Measurements from ENCODE around the gene GRIA4.

GRIA4 gene

GRCh38 chr11:105918600-105918999, 308.7 kb downstream of the GRIA4 start:
- DNase-seq (ENCODE audit: low read depth) = no peak

GRCh38 chr11:105923252-105923651, 313.4 kb downstream of the GRIA4 start:
- no peak for DNase-seq (ENCODE audit: low read depth)

GRCh38 chr11:105923807-105924206, 313.9 kb downstream of the GRIA4 start:
- no peak for DNase-seq (ENCODE audit: low read depth)

GRCh38 chr11:105929084-105929955, 319.4 kb downstream of the GRIA4 start:
- DNase-seq (ENCODE audit: low read depth) = no peak

- DNase-seq (ENCODE audit: low read depth) = no peak
Observed at GRCh38 chr11:105933695-105934094, 323.8 kb downstream of the GRIA4 start.

GRCh38 chr11:105935791-105936190, 325.9 kb downstream of the GRIA4 start:
- no peak for DNase-seq (ENCODE audit: low read depth)

GRCh38 chr11:105937331-105937730, 327.5 kb downstream of the GRIA4 start:
- no peak for DNase-seq (ENCODE audit: low read depth)

- DNase-seq (ENCODE audit: low read depth) = no peak
Observed at GRCh38 chr11:105937738-105938137, 327.9 kb downstream of the GRIA4 start.

GRCh38 chr11:105942921-105943320, 333.0 kb downstream of the GRIA4 start:
- DNase-seq (ENCODE audit: low read depth) = no peak

- DNase-seq (ENCODE audit: low read depth) = no peak
Observed at GRCh38 chr11:105948918-105949590, 339.2 kb downstream of the GRIA4 start.

GRCh38 chr11:105953886-105954285, 344.0 kb downstream of the GRIA4 start:
- DNase-seq (ENCODE audit: low read depth) = no peak

GRCh38 chr11:105960252-105961245, 350.7 kb downstream of the GRIA4 start:
- DNase-seq (ENCODE audit: low read depth) = no peak

- no peak for DNase-seq (ENCODE audit: low read depth)
Observed at GRCh38 chr11:105968021-105968697, 358.3 kb downstream of the GRIA4 start.

- DNase-seq (ENCODE audit: low read depth) = no peak
Observed at GRCh38 chr11:105969756-105970155, 359.9 kb downstream of the GRIA4 start.

GRCh38 chr11:105975128-105975527, 365.3 kb downstream of the GRIA4 start:
- DNase-seq (ENCODE audit: low read depth) = no peak

- DNase-seq (ENCODE audit: low read depth) = no peak
Observed at GRCh38 chr11:105979997-105980703, 370.3 kb downstream of the GRIA4 start.

- DNase-seq (ENCODE audit: low read depth) = no peak
Observed at GRCh38 chr11:105986554-105986953, 376.7 kb downstream of the GRIA4 start.

- no peak for DNase-seq (ENCODE audit: low read depth)
Observed at GRCh38 chr11:105988197-105988596, 378.3 kb downstream of the GRIA4 start.

GRCh38 chr11:105989124-105989523, 379.3 kb downstream of the GRIA4 start:
- DNase-seq (ENCODE audit: low read depth) = no peak

GRCh38 chr11:105991888-105992287, 382.0 kb downstream of the GRIA4 start:
- DNase-seq (ENCODE audit: low read depth) = no peak
